ENCODE measurements around the gene OPN3. TPM values are rescaled to one million over a fixed set of nuclear protein-coding genes. Genes with fewer than 3 reads are reported as not detected.

Gene OPN3
- total RNA-seq, 4 donors from 2014 or later: 9.5 to 48.1 (median 14.0) TPM

DNA sequence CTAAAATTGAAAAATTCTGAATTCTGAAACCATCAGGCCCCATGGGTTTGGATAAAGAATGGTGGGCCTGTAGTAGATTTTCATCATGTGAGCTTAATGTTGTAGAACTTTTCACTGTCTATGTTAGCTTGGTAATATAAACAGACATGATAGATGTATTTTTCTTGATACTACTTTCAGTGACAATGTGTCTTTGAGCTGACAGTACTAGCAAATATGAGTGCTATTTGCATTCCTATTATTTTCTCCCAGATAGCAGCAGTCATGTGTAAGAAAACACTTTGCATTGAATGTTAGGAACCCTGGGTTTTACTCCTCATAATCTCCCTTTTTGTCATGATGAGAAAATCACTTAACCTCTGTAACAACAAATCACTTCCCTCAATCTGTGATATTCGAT is 89.9 kb downstream of the OPN3 start:
- no peak for TF ChIP-seq CTCF (IDR thresholded peaks at IDR 0.05; ENCODE audit: low read depth)

GRCh38 chr1:241548008-241548407 is 92.2 kb downstream of the OPN3 start:
- TF ChIP-seq CTCF (IDR thresholded peaks at IDR 0.05; ENCODE audit: low read depth): no peak

Other genes starting within 250 kb of the OPN3 start
- gene FH, start 120.6 kb downstream of the OPN3 start, total RNA-seq: 10 to 100 TPM; 36.9 to 56.3 (median 45.2) TPM
- gene KMO, start 108.0 kb downstream of the OPN3 start, total RNA-seq: 10 to 100 TPM in 1 of 4 donors, 1 to 10 TPM in 2, under 1 TPM in 1; 0.38 to 15.8 (median 3.0) TPM
- 10 to 100 TPM in 2 of 4 donors, 1 to 10 TPM in 2; 6.2 to 13.0 (median 9.4) TPM for gene CHML, start within 50 bp of the OPN3 start, total RNA-seq
- not detected for gene WDR64, start 11.9 kb upstream of the OPN3 start, total RNA-seq
- gene EXO1, start 207.8 kb upstream of the OPN3 start, total RNA-seq: 1 to 10 TPM in 1 of 4 donors, under 1 TPM in 2, not detected in 1; 0.68 to 2.4 (median 0.88) TPM

Measured in subcutaneous adipose tissue (tissue), 4 donors.